Immature natural killer cell (primary cell): ENCODE data around the gene BET1. TPM values are rescaled to one million over a fixed set of nuclear protein-coding genes. Genes with fewer than 3 reads are reported as not detected.

ENCODE experiments used
- DNase-seq, 3 donors: peaks; one replicate each; pipeline ENCODE4 v3.0.0; 2022; ENCODE audit warnings: mixed read lengths in 1 of 3
- H3K27ac Mint-ChIP-seq, 6 donors: one replicate each; pipeline ENCODE4 v1.8.0; 2020; ENCODE audit warnings: mixed read lengths in 6 of 6, mild to moderate bottlenecking in 5 of 6, inconsistent platforms in 4 of 6, moderate library complexity in 3 of 6
- H3K27me3 Mint-ChIP-seq, 3 donors: one replicate each; pipeline ENCODE4 v1.8.0; 2020 to 2021; ENCODE audit warnings: low read depth in 3 of 3, mild to moderate bottlenecking in 3 of 3, mixed read lengths in 3 of 3, moderate library complexity in 3 of 3, inconsistent platforms in 1 of 3
- H3K36me3 Mint-ChIP-seq, 3 donors: one replicate each; pipeline ENCODE4 v1.8.0; 2020; ENCODE audit warnings: mixed read lengths in 3 of 3, inconsistent platforms in 2 of 3, mild to moderate bottlenecking in 2 of 3
- H3K4me1 Mint-ChIP-seq, 2 donors: one replicate each; pipeline ENCODE4 v1.8.0; 2020; ENCODE audit warnings: inconsistent platforms in 2 of 2, mild to moderate bottlenecking in 2 of 2, mixed read lengths in 2 of 2, moderate library complexity in 1 of 2
- H3K4me3 Mint-ChIP-seq, 5 donors: one replicate each; pipeline ENCODE4 v1.8.0; 2020; ENCODE audit warnings: mild to moderate bottlenecking in 5 of 5, mixed read lengths in 5 of 5, inconsistent platforms in 3 of 5, moderate library complexity in 3 of 5
- H3K9me3 Mint-ChIP-seq, 6 donors: one replicate each; pipeline ENCODE4 v1.8.0; 2020; ENCODE audit warnings: mild to moderate bottlenecking in 6 of 6, mixed read lengths in 6 of 6, inconsistent platforms in 4 of 6, moderate library complexity in 3 of 6
- polyA plus RNA-seq, 3 donors: library from polyadenylated mRNA; unstranded; fragments of 300-500 nt; fragmentation: Illumina TruSeq; gene quantifications; one replicate each; pipeline ENCODE4 v1.2.3, GENCODE V29; 2021

The BET1 gene
- polyA plus RNA-seq, 3 donors from 2014 or later: 11.2 to 16.8 (median 12.2) TPM

DNA sequence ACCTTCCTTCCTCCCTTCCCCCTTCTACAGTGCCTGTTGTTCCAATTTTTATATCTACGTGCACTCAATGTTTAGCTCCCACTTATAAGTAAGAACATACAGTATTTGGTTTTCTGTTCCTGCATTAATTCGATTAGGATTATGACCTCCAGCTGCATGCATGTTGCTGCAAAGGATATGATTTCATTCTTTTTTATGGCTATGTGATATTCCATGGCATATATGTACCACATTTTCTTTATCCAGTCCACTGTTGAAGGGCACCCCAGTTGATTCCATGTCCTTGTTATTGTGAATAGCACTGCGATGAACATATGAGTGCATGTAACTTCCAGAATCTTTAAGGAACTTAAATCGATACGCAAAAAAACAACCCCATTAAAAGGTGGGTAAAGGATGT, 39.9 kb downstream of the BET1 start:
- Mint-ChIP-seq H3K27ac (no peak overlapping the region), H3K4me1 (no peaks in the 10 kb centered on the region)
- DNase-seq: no peak

DNA sequence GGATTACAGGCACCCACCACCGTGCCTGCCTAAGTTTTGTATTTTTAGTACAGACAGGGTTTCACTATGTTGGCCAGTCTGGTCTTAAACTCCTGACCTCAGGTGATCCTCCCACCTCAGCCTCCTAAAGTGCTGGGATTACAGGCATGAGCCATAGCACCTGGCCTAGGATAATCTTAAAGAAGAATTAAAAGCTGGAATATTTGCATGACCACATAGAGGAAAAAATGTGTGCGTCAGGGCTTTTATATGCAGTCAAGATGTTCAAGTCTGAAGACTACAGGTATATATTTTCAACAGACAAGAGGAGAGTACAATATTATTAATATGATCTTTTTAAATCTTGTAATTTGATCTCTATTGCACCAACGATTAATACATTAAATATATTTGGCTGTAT, 43.2 kb downstream of the BET1 start:
- no peak overlapping the region for H3K27ac Mint-ChIP-seq

More for the DNA sequence above, 39.9 kb downstream of the BET1 start:
- Mint-ChIP-seq H3K27me3 (no peaks in the 10 kb centered on the region), H3K4me3 (no peak overlapping the region), H3K9me3 (no peaks in the 10 kb centered on the region), H3K36me3 (peaks cover 0 to 11% (median 4%) of the 10 kb centered on the region in 3 donors)

DNA sequence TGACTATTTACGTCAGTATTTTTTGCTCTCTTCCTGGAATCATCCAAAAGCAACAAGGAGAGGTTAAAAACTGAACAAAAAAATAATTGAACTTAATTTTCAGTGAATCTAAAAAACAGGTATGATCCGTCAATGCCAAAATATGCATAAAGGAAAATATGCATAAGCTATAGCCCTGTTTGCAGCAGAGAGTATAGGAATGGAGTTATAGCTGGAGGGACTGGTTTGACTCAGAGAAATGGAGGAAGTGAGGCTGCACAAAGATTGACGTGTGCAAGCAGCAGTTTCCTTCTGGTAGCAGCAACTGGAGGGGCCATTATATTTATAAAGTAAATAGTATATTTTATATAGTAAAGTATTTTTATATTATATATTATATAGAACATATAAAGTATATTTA, 45.5 kb downstream of the BET1 start:
- H3K27ac Mint-ChIP-seq: no peak overlapping the region
- no peaks in the 10 kb centered on the region for H3K4me1 Mint-ChIP-seq

More for the DNA sequence above, 43.2 kb downstream of the BET1 start:
- DNase-seq: no peak
- no peak overlapping the region for H3K4me3 Mint-ChIP-seq
- no peaks in the 10 kb centered on the region for H3K4me1 Mint-ChIP-seq
- peaks cover 0 to 6% (median 0%) of the 10 kb centered on the region in 3 donors for H3K36me3 Mint-ChIP-seq
- no peaks in the 10 kb centered on the region for H3K9me3 Mint-ChIP-seq
- no peaks in the 10 kb centered on the region for H3K27me3 Mint-ChIP-seq

DNA sequence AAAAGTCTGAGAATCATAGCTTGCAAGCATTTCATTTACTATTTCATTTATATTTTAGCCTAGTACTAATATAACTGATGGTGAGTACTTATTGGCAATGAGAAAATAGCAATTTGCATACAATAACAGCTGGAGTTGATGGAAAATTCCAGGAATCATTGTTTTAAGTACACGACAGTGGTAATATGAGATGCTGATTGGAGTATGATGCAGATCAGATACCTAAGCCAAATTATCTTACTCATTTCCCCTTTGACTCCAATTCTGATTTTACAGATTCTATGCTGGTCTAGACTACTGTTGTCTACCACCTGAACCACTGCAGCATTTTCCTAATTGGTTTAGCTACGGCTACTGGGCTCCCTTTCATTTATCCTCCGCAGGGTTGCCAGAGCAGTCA, 45.9 kb downstream of the BET1 start:
- no peak overlapping the region for H3K27ac Mint-ChIP-seq
- H3K4me3 Mint-ChIP-seq: no peak overlapping the region
- no peaks in the 10 kb centered on the region for H3K9me3 Mint-ChIP-seq
- H3K36me3 Mint-ChIP-seq: no peaks in the 10 kb centered on the region
- DNase-seq: no peak
- H3K4me1 Mint-ChIP-seq: no peaks in the 10 kb centered on the region
- H3K27me3 Mint-ChIP-seq: peaks cover 0 to 1% (median 0%) of the 10 kb centered on the region in 3 donors

More for the DNA sequence above, 45.5 kb downstream of the BET1 start:
- no peak for DNase-seq
- H3K27me3 Mint-ChIP-seq: peaks cover 0 to 1% (median 0%) of the 10 kb centered on the region in 3 donors
- no peak overlapping the region for H3K4me3 Mint-ChIP-seq
- no peaks in the 10 kb centered on the region for H3K36me3 Mint-ChIP-seq
- no peaks in the 10 kb centered on the region for H3K9me3 Mint-ChIP-seq

DNA sequence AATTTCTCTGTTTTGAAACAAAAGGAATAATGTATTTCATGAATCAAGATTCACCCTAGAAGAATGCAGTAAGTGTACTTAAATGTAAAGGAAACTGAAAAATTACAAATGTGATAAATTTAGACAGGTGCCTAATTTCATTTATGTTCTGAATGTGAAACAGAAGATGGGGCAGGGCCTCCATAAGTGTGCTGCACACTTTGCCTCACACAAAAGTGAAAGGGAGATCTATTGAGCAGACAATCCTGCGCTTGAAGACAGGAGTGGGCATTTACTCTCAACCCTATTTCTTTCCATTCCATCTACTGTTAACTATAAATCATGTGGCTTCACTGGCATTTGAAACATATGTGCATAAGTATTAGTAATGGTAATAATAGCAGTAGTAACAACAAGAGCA, 46.4 kb downstream of the BET1 start:
- peaks cover 0 to 1% (median 0%) of the 10 kb centered on the region in 3 donors for H3K27me3 Mint-ChIP-seq
- H3K36me3 Mint-ChIP-seq: peaks cover 0 to 2% (median 0%) of the 10 kb centered on the region in 3 donors
- H3K4me1 Mint-ChIP-seq: no peaks in the 10 kb centered on the region
- no peaks in the 10 kb centered on the region for H3K9me3 Mint-ChIP-seq
- no peak overlapping the region for H3K4me3 Mint-ChIP-seq
- no peak overlapping the region for H3K27ac Mint-ChIP-seq
- DNase-seq: no peak

DNA sequence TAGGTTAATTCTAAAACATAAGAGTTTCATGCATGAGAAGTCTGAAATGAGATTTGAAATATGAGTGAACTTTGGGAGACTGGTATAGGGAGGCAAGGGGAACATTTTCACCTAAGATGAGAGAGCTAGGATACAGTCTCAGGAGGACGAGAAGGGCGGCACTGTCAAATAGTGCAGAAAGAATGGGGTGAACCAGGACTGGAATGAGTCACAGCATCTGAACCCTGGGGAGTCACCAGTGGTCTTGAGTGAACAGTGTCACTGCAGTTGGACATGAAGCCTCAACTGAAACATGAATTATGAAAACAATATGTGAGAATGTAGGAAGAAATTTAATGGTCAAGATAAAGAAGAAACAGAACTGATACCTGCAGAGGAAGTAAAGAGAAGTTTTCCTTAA, 48.9 kb downstream of the BET1 start:
- Mint-ChIP-seq H3K4me3 (no peak overlapping the region), H3K36me3 (peaks cover 0 to 3% (median 0%) of the 10 kb centered on the region in 3 donors), H3K27me3 (peaks cover 0 to 1% (median 0%) of the 10 kb centered on the region in 3 donors), H3K27ac (no peak overlapping the region), H3K4me1 (no peaks in the 10 kb centered on the region), H3K9me3 (no peaks in the 10 kb centered on the region)
- DNase-seq: no peak

DNA sequence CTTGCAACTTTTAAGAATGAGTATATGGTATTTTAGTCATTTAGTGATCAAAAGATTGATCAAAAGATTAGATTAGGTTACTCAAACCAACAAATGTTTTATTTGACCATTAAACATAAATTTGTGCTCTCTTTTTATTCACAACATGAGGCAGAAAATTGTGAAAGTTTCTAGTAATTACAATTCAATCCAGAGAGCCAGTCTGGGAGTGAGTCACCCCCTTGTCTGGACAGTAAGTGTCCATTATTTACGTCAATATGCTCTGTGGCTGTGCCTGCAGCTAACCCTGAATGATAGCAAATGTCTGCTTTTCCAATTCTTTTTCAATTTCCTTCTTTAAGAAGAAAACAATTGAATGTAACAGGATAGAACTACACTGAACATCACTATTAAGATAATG, 54.7 kb downstream of the BET1 start:
- Mint-ChIP-seq H3K36me3 (peaks cover 0 to 3% (median 0%) of the 10 kb centered on the region in 3 donors), H3K9me3 (no peaks in the 10 kb centered on the region), H3K4me3 (no peak overlapping the region), H3K4me1 (no peaks in the 10 kb centered on the region), H3K27me3 (peaks cover 0 to 2% (median 0%) of the 10 kb centered on the region in 3 donors), H3K27ac (no peak overlapping the region)
- DNase-seq: no peak

DNA sequence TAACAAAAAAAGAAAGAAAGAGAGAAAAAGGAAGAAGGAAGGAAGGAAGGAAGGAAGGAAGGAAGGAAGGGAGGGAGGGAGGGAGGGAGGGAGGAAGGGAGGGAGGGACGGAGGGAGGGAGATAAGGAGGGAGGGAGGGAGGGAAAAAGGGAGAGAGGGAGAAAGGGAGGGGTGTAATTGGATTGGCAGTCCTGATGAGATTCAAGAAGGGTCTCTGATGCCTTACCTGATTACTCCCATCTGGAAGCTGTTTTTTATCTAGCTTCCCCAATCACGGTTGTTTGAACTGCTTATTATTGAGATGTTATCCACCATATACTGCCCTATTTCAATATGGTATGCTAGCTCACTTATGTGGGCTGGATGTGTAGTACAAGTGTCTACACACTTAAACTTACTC, 55.3 kb downstream of the BET1 start:
- no peaks in the 10 kb centered on the region for H3K4me1 Mint-ChIP-seq
- peaks cover 0 to 2% (median 2%) of the 10 kb centered on the region in 3 donors for H3K27me3 Mint-ChIP-seq
- DNase-seq: no peak
- no peak overlapping the region for H3K4me3 Mint-ChIP-seq
- no peaks in the 10 kb centered on the region for H3K9me3 Mint-ChIP-seq
- H3K36me3 Mint-ChIP-seq: peaks cover 0 to 3% (median 3%) of the 10 kb centered on the region in 3 donors
- H3K27ac Mint-ChIP-seq: no peak overlapping the region

DNA sequence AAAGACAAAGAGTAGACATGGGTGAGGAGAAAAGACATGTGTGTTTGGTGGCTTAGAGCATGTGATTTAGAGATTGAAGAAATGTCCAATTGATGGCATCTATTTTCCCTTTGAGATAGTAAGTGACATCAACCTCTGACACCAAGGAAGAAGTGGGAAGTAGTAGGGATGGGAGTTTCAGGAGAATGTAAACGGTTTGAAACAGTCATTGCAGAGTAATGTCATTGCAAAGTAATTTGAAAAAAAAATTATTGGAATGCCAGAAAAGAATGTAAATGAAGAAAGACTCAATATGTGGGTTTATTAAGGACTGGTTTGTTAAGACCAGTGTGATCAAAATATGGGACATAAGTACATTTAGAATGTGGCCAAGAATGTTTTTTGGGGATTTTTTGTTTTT, 56.0 kb downstream of the BET1 start:
- H3K36me3 Mint-ChIP-seq: peaks cover 0 to 5% (median 3%) of the 10 kb centered on the region in 3 donors
- no peaks in the 10 kb centered on the region for H3K9me3 Mint-ChIP-seq
- no peak for DNase-seq
- no peaks in the 10 kb centered on the region for H3K4me1 Mint-ChIP-seq
- H3K27ac Mint-ChIP-seq: no peak overlapping the region
- no peak overlapping the region for H3K4me3 Mint-ChIP-seq
- H3K27me3 Mint-ChIP-seq: peaks cover 0 to 2% (median 2%) of the 10 kb centered on the region in 3 donors

DNA sequence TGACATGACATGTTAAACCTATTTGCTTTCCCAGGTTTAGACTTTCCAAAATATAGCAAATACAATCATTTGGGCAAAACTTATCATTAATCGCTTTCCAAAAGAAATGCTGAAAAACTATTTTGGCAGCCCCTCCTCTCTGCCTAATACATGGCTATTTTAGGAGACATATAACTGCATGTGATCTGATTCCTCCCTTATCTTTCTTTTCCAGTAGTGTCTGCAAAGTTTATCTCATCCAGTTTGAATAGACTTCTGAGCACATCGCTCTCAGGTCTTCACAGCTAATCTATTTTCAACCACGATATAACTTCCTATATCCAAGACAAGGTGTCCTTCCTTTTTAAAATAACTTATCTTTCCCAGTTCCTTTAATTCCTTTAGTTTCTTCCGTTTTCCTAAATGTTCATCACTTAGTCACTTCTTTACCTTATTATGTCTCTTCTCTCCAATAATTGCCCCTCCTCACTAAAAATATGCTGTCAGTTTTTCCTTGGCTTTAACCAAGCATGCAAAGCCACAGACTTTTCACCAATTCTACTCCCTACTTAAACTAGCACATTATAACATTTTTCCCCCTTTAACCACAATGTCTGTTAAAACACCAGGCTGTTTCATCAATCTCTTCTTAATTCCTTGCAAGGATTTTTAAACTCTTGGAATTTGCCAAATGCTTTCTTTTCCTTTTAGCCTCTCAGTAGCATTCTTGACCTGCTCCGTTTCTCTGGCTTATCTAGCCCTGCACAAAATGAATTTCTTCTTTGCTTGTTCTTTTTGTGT, 58.2 kb downstream of the BET1 start:
- H3K4me1 Mint-ChIP-seq: no peaks in the 10 kb centered on the region
- no peak overlapping the region for H3K4me3 Mint-ChIP-seq
- no peak for DNase-seq
- H3K27ac Mint-ChIP-seq: no peak overlapping the region
- no peaks in the 10 kb centered on the region for H3K9me3 Mint-ChIP-seq
- H3K27me3 Mint-ChIP-seq: peaks cover 2 to 3% (median 2%) of the 10 kb centered on the region in 3 donors
- H3K36me3 Mint-ChIP-seq: peaks cover 0 to 5% (median 0%) of the 10 kb centered on the region in 3 donors

DNA sequence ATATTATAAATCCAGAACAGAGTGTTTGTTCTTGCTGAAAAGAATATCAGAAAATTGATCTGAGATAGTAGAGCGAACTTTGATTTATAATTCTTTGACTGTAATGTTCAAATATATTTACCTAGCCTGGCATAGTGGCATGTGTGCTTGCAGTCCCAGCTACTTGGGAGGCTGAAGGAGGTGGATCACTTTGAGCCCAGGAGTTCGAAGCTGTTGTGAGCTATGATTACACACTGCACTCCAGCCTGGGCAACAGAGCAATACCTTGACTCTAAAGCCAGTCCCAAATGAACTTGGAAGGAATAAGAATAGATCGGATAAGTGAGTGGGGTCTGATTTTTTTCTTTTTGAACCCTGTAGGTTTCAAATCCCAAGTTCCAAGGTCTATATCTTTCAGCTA, 59.1 kb downstream of the BET1 start:
- Mint-ChIP-seq H3K4me1 (no peaks in the 10 kb centered on the region), H3K9me3 (peaks cover 0 to under 1% (median 0%) of the 10 kb centered on the region in 6 donors), H3K27ac (no peak overlapping the region), H3K27me3 (peaks cover 4 to 5% (median 4%) of the 10 kb centered on the region in 3 donors), H3K4me3 (no peak overlapping the region), H3K36me3 (peaks cover 0 to 5% (median 0%) of the 10 kb centered on the region in 3 donors)
- DNase-seq: no peak

DNA sequence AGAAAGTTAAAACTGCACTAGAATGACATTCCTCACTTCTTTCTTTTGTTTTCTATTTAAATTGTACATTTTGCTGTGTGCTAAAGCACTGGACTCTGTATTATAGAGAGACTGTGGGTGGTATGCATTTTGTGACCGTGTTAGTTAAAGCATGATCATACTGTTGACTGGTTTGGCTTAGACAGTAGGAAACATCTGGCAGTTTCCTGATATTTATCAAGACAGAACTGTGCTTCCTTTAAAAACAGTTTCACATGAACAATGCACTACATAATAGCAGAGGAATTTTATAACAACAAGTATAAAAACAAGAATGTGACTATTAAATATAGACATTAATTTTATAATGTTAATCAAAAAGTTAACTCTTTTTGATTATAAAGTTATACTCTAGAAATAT, 59.5 kb downstream of the BET1 start:
- H3K4me1 Mint-ChIP-seq: no peaks in the 10 kb centered on the region
- peaks cover 0 to 5% (median 0%) of the 10 kb centered on the region in 3 donors for H3K36me3 Mint-ChIP-seq
- peaks cover 0 to 2% (median 0%) of the 10 kb centered on the region in 6 donors for H3K9me3 Mint-ChIP-seq
- H3K27me3 Mint-ChIP-seq: peaks cover 4 to 5% (median 4%) of the 10 kb centered on the region in 3 donors
- DNase-seq: no peak
- no peak overlapping the region for H3K27ac Mint-ChIP-seq
- H3K4me3 Mint-ChIP-seq: no peak overlapping the region

DNA sequence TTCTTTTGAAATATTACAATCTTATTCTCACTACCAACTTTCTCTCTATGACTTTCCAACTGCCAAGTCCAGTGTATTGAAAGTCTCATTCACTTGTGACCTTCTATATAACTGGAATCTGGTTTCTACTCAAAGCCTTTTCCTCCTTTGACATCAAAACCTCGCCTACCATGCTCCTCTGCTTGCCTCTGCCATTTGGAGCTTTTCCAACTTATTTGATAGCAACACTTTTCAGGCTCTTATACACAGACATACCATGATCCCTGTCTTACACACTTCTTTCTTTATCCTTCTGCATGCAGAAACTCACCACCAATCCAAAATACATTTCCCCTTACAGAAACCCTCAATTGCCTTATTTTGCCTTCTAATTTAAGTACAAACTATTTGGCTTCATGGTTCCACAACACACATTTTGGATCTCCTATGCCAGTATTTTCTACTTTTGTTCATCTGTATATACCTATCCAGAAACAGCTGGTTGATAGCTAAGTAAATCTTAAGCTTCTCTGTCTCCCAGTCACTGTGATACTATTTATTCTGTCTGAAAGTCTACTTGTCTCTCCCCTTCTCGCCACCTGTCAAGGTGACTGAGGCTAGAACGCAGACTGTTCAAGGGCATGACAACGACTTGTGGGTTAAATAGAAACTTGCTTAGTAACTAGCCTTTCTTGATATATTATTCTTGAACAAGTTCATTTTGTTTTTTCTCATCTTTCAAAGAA, 60.2 kb downstream of the BET1 start:
- no peak overlapping the region for H3K4me3 Mint-ChIP-seq
- H3K27ac Mint-ChIP-seq: no peak overlapping the region
- peaks cover 0 to 5% (median 0%) of the 10 kb centered on the region in 3 donors for H3K36me3 Mint-ChIP-seq
- H3K4me1 Mint-ChIP-seq: no peaks in the 10 kb centered on the region
- H3K27me3 Mint-ChIP-seq: peaks cover 3 to 5% (median 5%) of the 10 kb centered on the region in 3 donors
- no peak for DNase-seq
- H3K9me3 Mint-ChIP-seq: peaks cover 0 to 2% (median 0%) of the 10 kb centered on the region in 6 donors
